ENCODE measurements around the gene FRS3. TPM values are rescaled to one million over a fixed set of nuclear protein-coding genes. Genes with fewer than 3 reads are reported as not detected.
A peak's percentile ranks its signal among the peaks of the same experiment; 100 is the strongest.

The FRS3 gene
- total RNA-seq, 1 donor from 2014 or later, result 7.6 TPM

- TF ChIP-seq CTCF (IDR thresholded peaks at IDR 0.05; ENCODE audit: unreplicated experiment), result no peak
- no peak overlapping the region for H3K27ac Mint-ChIP-seq
- peaks cover 19% of the 10 kb centered on the region for H3K4me1 Mint-ChIP-seq (ENCODE audit: low read depth)
- peaks cover 3% of the 10 kb centered on the region for H3K36me3 Mint-ChIP-seq (ENCODE audit: insufficient read depth)
- no peak for DNase-seq (ENCODE audit: low spot score, unreplicated experiment)
- H3K27me3 Mint-ChIP-seq, result peaks cover 8% of the 10 kb centered on the region
- H3K4me3 Mint-ChIP-seq (ENCODE audit: low read depth), result peak overlapping the region; percentile 95
- H3K9me3 Mint-ChIP-seq (ENCODE audit: low read depth), result no peaks in the 10 kb centered on the region
Observed at GRCh38 chr6:41785689-41786450, 6.2 kb upstream of the FRS3 start.

- Mint-ChIP-seq H3K27ac (no peak overlapping the region), H3K27me3 (peaks cover 8% of the 10 kb centered on the region), H3K4me3 (ENCODE audit: low read depth) (peak overlapping the region; percentile 52), H3K4me1 (ENCODE audit: low read depth) (peaks cover 19% of the 10 kb centered on the region), H3K36me3 (ENCODE audit: insufficient read depth) (peaks cover 3% of the 10 kb centered on the region), H3K9me3 (ENCODE audit: low read depth) (no peaks in the 10 kb centered on the region)
- no peak for DNase-seq (ENCODE audit: low spot score, unreplicated experiment)
- TF ChIP-seq CTCF (IDR thresholded peaks at IDR 0.05; ENCODE audit: unreplicated experiment), result no peak
Observed at GRCh38 chr6:41785254-41785653, 5.6 kb upstream of the FRS3 start.

- DNase-seq (ENCODE audit: low spot score, unreplicated experiment), result no peak
- no peak for TF ChIP-seq CTCF (IDR thresholded peaks at IDR 0.05; ENCODE audit: unreplicated experiment)
- H3K9me3 Mint-ChIP-seq (ENCODE audit: low read depth), result no peaks in the 10 kb centered on the region
- H3K27me3 Mint-ChIP-seq, result peaks cover 8% of the 10 kb centered on the region
- H3K4me3 Mint-ChIP-seq (ENCODE audit: low read depth), result peak overlapping the region; percentile 52
- H3K27ac Mint-ChIP-seq, result no peak overlapping the region
- peaks cover 3% of the 10 kb centered on the region for H3K36me3 Mint-ChIP-seq (ENCODE audit: insufficient read depth)
- peaks cover 19% of the 10 kb centered on the region for H3K4me1 Mint-ChIP-seq (ENCODE audit: low read depth)
Observed at GRCh38 chr6:41784581-41785171, 5.0 kb upstream of the FRS3 start.

- Mint-ChIP-seq H3K4me1 (ENCODE audit: low read depth) (peaks cover 22% of the 10 kb centered on the region), H3K9me3 (ENCODE audit: low read depth) (no peaks in the 10 kb centered on the region), H3K4me3 (ENCODE audit: low read depth) (no peak overlapping the region), H3K36me3 (ENCODE audit: insufficient read depth) (no peaks in the 10 kb centered on the region), H3K27me3 (peaks cover 8% of the 10 kb centered on the region), H3K27ac (no peak overlapping the region)
- TF ChIP-seq CTCF (IDR thresholded peaks at IDR 0.05; ENCODE audit: unreplicated experiment), result no peak
- DNase-seq (ENCODE audit: low spot score, unreplicated experiment), result no peak
Observed at GRCh38 chr6:41783106-41783780, 3.5 kb upstream of the FRS3 start.

GRCh38 chr6:41781366-41781730 is 1.6 kb upstream of the FRS3 start:
- no peak for DNase-seq (ENCODE audit: low spot score, unreplicated experiment)
- H3K9me3 Mint-ChIP-seq (ENCODE audit: low read depth), result no peaks in the 10 kb centered on the region
- peak overlapping the region; percentile 25 for H3K27ac Mint-ChIP-seq
- peaks cover 22% of the 10 kb centered on the region for H3K4me1 Mint-ChIP-seq (ENCODE audit: low read depth)
- peak overlapping the region; percentile 86 for H3K4me3 Mint-ChIP-seq (ENCODE audit: low read depth)
- H3K36me3 Mint-ChIP-seq (ENCODE audit: insufficient read depth), result no peaks in the 10 kb centered on the region
- H3K27me3 Mint-ChIP-seq, result peaks cover 8% of the 10 kb centered on the region
- TF ChIP-seq CTCF (IDR thresholded peaks at IDR 0.05; ENCODE audit: unreplicated experiment), result no peak
